ENCODE data around the gene CENPVL2.
"Not testable (repeated sequence)": the region's sequence is repeated elsewhere in the genome, so short reads cannot be mapped to it uniquely, and the experiment has no call there.

The CENPVL2 gene

DNA sequence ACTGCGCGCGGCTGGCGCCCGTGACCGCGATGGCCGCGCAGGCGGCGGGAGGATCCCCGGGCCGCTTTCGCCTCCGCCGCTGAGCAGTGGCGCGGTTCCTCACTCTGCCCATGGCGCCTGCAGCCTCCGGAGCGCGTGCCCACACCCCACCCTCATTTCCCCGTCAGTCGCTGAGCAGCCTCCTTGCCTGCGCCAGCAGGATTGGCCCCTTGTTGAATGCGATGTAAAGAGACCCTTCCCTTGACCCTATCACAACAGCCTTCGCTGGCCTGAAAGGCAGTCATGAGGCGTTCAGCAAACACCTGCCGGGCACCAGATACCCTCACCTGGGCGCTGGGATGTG, at the start of gene CENPVL2:
Gene CENPVL2 (minus strand): TSS at position 112 of the 343 bp plus-strand sequence. CDS start 0 bp downstream, at position 112.
- DNase-seq: not testable (repeated sequence)

DNA sequence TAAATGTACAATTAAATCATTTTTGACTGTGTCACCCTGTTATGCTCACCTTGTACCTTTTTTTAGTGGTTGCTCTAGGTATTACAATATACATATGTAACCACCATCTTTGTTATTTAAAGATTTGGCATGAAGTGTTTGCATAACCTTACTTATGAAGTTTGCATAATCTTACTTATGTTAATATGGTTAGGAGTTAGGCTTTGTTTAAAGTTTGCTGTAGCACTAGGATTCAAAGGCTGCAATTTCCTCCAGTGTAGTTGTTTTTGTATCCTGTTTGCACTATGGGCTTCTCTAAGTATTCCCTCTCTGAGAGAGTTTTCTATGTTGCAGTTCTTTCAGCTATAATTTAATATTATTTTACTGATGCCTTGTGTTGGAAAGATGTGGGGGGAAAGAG, 45.6 kb upstream of the CENPVL2 start:
- no peak for DNase-seq

DNA sequence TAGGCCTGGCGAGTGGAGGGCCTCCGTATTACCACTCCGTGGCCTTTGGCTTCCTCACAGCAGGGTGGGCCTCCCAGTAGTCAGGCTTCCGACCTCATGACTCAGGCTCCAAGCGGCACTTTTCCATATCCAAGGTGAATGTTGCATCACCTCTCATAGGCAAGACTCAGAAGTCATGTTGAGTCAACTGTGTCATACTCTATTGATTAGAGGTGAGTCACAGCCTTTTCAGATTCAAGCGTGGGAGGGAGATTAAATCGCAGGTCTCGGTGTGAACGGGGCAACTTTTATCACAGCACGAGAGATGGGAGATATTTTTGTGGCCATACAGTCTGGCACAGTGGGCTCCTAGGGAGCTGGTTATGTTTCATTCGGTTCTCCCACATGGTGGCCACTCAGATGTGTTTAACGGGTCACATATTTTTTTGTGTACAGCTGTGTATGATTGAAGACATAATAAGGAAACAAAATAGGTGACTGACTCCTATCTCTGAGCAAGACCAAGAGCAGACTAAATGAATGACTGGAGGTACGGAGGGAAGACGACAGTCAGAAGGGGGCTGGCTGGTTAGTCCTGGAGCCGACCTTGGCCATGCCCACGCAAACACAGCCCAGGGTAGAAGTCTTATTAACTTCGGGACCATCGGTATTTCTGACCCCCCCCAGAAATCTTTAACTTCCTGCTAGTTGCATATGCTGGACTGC, 30.5 kb upstream of the CENPVL2 start:
- not testable (repeated sequence) for DNase-seq

DNA sequence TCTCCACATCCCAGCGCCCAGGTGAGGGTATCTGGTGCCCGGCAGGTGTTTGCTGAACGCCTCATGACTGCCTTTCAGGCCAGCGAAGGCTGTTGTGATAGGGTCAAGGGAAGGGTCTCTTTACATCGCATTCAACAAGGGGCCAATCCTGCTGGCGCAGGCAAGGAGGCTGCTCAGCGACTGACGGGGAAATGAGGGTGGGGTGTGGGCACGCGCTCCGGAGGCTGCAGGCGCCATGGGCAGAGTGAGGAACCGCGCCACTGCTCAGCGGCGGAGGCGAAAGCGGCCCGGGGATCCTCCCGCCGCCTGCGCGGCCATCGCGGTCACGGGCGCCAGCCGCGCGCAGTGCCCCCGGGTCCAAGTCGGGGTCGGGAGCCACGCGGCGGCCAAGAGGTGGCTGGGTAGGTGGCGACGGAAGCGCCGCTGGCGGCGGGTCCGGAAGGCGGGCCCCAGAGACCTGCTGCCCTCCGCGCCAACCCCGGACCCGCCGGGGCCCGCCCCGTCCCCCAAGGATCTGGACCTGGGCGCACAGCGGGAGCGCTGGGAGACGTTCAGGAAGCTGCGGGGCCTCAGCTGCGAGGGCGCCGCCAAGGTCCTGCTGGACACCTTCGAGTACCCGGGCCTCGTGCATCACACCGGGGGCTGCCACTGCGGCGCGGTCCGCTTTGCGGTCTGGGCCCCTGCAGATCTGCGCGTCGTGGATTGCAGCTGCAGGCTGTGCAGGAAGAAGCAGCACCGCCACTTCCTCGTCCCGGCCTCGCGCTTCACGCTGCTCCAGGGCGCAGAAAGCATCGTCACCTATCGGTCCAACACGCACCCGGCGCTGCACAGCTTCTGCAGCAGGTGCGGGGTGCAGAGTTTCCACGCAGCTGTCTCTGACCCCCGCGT, 27.9 kb upstream of the CENPVL2 start, which contains the start of gene CENPVL1:
Gene CENPVL1 (plus strand): TSS at position 236 of the 888 bp plus-strand sequence. CDS start 0 bp downstream, at position 236.
- not testable (repeated sequence) for DNase-seq

DNA sequence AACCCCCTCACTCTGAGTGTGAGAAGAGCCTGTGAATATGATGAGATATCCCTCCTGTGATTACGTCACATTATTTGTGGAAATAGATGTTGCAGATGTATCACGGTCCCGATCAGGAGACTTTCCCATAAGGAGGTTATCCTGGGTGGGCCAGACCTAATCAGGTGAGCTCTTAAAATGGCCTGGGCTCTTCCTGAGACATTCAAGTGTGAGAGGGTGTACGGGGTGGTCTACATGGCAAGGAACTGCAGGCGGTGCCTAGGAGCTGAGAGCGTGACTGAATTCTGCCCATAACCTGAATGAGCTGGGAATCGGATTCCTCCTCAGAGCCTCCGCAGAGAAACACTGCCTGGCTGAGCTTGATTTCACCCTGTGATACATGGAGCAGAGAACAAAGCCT, 14.8 kb upstream of the CENPVL2 start:
- DNase-seq: no peak

DNA sequence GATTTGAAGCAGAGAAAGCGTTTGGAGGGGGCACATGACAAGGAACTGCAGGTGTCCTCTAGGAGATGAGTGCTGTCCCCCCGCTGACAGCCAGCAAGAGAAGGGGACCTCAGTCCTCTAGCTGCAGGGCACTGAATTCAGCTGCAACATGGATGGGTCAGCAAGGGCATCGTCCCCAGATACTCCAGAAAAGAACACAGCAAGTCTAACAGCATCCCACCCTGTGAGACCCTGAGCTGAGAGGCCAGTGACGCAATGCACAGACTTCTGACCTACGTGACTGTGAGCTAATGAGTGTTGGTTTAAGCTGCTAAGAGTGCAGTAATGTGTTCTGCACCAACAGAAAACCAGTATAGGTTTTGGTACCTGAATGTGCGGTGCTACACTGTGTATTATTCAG, 11.6 kb upstream of the CENPVL2 start:
- no peak for DNase-seq

DNA sequence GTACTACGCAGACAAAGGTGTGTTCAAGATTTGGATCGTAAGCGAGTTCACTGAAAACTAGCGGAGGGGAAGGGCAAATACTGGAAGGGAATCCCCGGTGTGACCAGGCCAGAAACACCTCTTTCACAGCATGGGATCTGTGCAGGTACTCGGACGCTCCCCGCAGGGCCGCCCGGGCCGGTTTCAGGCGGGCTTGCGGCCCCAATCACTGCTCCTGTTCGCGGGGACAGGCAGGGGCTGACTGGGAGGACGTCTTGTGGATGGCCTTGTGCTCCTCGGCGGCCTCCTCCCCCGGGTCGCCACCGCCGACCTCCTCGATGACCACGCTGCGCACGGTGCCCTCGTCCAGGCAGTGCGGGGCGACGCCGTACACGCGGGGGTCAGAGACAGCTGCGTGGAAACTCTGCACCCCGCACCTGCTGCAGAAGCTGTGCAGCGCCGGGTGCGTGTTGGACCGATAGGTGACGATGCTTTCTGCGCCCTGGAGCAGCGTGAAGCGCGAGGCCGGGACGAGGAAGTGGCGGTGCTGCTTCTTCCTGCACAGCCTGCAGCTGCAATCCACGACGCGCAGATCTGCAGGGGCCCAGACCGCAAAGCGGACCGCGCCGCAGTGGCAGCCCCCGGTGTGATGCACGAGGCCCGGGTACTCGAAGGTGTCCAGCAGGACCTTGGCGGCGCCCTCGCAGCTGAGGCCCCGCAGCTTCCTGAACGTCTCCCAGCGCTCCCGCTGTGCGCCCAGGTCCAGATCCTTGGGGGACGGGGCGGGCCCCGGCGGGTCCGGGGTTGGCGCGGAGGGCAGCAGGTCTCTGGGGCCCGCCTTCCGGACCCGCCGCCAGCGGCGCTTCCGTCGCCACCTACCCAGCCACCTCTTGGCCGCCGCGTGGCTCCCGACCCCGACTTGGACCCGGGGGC, 567 bp downstream of the CENPVL2 start:
- DNase-seq: not testable (repeated sequence)

DNA sequence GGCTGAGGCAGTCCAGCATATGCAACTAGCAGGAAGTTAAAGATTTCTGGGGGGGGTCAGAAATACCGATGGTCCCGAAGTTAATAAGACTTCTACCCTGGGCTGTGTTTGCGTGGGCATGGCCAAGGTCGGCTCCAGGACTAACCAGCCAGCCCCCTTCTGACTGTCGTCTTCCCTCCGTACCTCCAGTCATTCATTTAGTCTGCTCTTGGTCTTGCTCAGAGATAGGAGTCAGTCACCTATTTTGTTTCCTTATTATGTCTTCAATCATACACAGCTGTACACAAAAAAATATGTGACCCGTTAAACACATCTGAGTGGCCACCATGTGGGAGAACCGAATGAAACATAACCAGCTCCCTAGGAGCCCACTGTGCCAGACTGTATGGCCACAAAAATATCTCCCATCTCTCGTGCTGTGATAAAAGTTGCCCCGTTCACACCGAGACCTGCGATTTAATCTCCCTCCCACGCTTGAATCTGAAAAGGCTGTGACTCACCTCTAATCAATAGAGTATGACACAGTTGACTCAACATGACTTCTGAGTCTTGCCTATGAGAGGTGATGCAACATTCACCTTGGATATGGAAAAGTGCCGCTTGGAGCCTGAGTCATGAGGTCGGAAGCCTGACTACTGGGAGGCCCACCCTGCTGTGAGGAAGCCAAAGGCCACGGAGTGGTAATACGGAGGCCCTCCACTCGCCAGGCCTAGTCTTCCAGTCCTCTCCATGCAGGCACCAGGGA, 2.8 kb downstream of the CENPVL2 start:
- not testable (repeated sequence) for DNase-seq

DNA sequence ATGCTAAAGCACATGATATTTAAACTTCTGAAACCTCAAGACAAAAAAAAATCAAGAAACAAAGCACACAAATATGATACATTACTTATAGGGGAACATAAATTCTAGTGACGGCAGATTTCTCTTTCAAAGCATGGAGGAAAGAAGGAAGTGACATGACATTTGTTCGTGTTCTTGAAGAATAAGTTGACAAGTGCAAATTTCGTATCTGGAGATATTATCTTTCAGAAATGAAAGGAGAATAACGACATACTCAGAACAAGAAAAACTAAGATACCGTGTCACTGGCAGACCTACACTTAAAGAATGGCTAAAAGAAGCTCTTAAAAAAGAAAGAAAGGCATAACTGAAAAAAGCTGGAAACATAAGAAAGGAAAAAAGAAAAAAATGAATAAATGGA, 16.6 kb downstream of the CENPVL2 start:
- no peak for DNase-seq

DNA sequence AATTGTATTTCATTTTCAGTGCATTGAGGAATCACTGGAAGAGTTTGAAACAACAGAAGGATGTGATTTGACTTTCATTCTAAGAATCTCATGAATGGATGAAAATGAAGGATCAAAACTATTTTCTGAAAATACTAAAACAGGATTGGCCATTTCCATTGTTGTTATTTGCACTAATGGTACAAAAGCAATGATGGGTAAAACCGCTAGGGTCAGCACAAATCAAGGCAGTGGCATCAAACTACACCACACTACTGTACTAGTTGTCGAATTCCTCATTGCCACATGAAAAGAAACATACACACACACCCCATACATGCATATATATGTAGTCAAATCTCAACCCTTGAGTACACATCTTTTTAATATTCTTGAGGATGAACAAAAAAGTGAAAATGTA, 39.3 kb downstream of the CENPVL2 start:
- no peak for DNase-seq

DNA sequence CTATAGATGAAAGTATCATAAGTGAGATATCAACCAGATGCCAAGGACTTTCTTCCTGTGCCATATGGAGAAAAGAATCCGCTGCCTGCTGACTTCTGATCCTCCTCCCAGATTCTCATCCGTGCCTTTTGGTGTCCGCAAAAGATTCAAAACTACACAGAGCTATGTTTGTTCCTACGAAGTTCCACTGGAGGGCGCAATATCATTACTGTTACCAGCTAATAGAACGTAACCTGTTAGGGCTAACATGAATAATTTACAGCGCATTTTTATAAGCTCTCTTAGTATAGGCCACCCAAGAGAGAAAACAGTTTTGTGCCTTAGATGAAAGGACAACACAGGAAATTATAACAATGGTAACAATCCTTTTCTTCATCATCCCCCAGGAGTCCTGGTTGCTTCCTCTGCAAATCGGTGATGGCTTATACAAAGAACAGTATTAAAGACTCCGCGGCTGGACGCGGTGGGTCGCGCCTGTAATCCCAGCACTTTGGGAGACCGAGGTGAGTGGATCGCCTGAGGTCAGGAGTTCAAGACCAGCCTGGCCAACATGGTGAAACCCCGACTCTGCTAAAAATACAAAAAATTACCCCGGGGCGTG, 41.1 kb downstream of the CENPVL2 start:
- peak; percentile 4 for DNase-seq

DNA sequence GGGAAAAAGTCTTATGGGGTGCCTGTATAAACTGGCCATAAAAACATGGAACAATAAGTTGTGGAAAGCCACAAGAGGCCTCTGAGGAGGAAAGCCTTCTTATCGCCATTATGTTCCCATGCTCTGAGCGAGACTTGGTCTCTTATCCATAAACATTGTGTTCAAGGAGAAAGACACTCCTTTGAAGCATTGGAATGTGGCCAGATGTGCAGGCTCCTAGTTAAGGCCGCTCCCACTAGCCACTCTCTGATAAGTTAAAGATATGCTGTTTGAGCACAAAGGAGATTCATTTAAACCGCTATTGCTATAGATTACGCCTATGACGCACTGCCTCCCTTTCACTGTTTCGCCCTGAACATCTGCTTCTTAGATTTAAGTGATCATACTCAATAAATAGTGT, 46.1 kb downstream of the CENPVL2 start:
- DNase-seq: not testable (repeated sequence)
